Measurements from ENCODE around the gene KDM5C. TPM values are rescaled to one million over a fixed set of nuclear protein-coding genes. Genes with fewer than 3 reads are reported as not detected.

The KDM5C gene
- total RNA-seq, 1 donor from 2014 or later: 99.8 TPM

GRCh38 chrX:53247928-53248327 is 22.9 kb upstream of the KDM5C start:
- Mint-ChIP-seq H3K4me1 (ENCODE audit: unreplicated experiment) (no peaks in the 10 kb centered on the region), H3K27ac (no peak overlapping the region), H3K27me3 (no peaks in the 10 kb centered on the region), H3K36me3 (peaks cover 4% of the 10 kb centered on the region), H3K4me3 (no peak overlapping the region), H3K9me3 (no peaks in the 10 kb centered on the region)
- no peak for TF ChIP-seq CTCF (conservative IDR thresholded peaks at IDR 0.05)
- no peak for DNase-seq (ENCODE audit: extremely low spot score, unreplicated experiment)

DNA sequence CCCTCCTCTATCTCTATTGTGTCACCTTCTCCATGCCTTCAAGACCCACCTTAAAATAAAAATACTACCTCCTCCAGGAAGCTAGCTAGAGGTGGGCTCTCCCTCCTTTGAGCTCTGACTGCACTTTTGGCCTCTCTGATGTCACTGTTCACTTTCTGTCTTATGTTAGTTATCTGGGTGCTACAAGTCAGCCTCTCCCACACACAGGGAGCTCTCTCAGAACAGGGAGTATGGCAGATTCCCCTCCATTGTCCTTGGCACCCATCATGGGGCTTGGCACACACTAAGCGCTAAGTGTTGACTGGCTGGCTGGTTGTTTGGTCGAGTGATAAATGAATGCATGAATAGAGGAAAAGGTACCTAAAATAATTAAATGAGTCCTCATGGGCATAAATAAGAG is 21.2 kb upstream of the KDM5C start:
- H3K27ac Mint-ChIP-seq: no peak overlapping the region
- H3K4me1 Mint-ChIP-seq (ENCODE audit: unreplicated experiment): no peaks in the 10 kb centered on the region
- H3K4me3 Mint-ChIP-seq: no peak overlapping the region
- no peaks in the 10 kb centered on the region for H3K36me3 Mint-ChIP-seq
- no peaks in the 10 kb centered on the region for H3K9me3 Mint-ChIP-seq
- TF ChIP-seq CTCF (conservative IDR thresholded peaks at IDR 0.05): no peak
- no peaks in the 10 kb centered on the region for H3K27me3 Mint-ChIP-seq
- DNase-seq (ENCODE audit: extremely low spot score, unreplicated experiment): no peak

GRCh38 chrX:53244610-53245009 is 19.6 kb upstream of the KDM5C start:
- Mint-ChIP-seq H3K27me3 (no peaks in the 10 kb centered on the region), H3K4me1 (ENCODE audit: unreplicated experiment) (no peaks in the 10 kb centered on the region), H3K27ac (no peak overlapping the region), H3K9me3 (no peaks in the 10 kb centered on the region), H3K4me3 (no peak overlapping the region), H3K36me3 (no peaks in the 10 kb centered on the region)
- peak; percentile 59 for TF ChIP-seq CTCF (conservative IDR thresholded peaks at IDR 0.05)
- no peak for DNase-seq (ENCODE audit: extremely low spot score, unreplicated experiment)

GRCh38 chrX:53242310-53242709 is 17.3 kb upstream of the KDM5C start:
- no peak for DNase-seq (ENCODE audit: extremely low spot score, unreplicated experiment)
- Mint-ChIP-seq H3K27ac (no peak overlapping the region), H3K9me3 (no peaks in the 10 kb centered on the region), H3K4me3 (no peak overlapping the region), H3K27me3 (no peaks in the 10 kb centered on the region), H3K36me3 (no peaks in the 10 kb centered on the region), H3K4me1 (ENCODE audit: unreplicated experiment) (no peaks in the 10 kb centered on the region)
- TF ChIP-seq CTCF (conservative IDR thresholded peaks at IDR 0.05): no peak

- Mint-ChIP-seq H3K4me3 (no peak overlapping the region), H3K27me3 (no peaks in the 10 kb centered on the region), H3K36me3 (no peaks in the 10 kb centered on the region), H3K4me1 (ENCODE audit: unreplicated experiment) (no peaks in the 10 kb centered on the region), H3K27ac (no peak overlapping the region), H3K9me3 (no peaks in the 10 kb centered on the region)
- TF ChIP-seq CTCF (conservative IDR thresholded peaks at IDR 0.05): no peak
- no peak for DNase-seq (ENCODE audit: extremely low spot score, unreplicated experiment)
Measured at GRCh38 chrX:53241558-53241957, 16.6 kb upstream of the KDM5C start.

GRCh38 chrX:53239474-53239873 is 14.5 kb upstream of the KDM5C start:
- no peaks in the 10 kb centered on the region for H3K4me1 Mint-ChIP-seq (ENCODE audit: unreplicated experiment)
- H3K9me3 Mint-ChIP-seq: no peaks in the 10 kb centered on the region
- no peaks in the 10 kb centered on the region for H3K36me3 Mint-ChIP-seq
- no peak overlapping the region for H3K27ac Mint-ChIP-seq
- TF ChIP-seq CTCF (conservative IDR thresholded peaks at IDR 0.05): peak; percentile 25
- H3K27me3 Mint-ChIP-seq: no peaks in the 10 kb centered on the region
- no peak overlapping the region for H3K4me3 Mint-ChIP-seq
- no peak for DNase-seq (ENCODE audit: extremely low spot score, unreplicated experiment)
